ENCODE results near the gene TBC1D8.
A peak's percentile ranks its signal among the peaks of the same experiment; 100 is the strongest.

Gene TBC1D8

DNA sequence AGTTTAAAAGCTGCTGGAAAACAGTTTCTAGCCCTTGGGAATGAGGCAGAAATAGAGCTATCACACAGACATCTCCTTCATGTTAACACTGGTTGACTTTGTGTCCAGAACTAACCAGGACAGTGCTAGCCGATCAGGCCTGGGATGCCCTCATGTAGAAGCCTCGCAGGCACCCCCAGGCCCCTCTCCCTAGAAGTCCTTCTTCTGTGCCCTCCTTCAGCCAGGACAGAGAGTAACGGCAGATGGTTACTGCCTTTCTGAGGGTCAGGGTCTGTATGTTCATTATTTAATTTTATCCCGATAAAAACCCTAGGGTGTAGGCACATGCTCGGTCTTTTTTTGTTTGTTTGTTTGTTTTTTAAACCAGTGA lies 159.8 kb downstream of the TBC1D8 start:
- DNase-seq, result no peak

- DNase-seq, result peak; percentile 2
Observed at GRCh38 chr2:100990650-100991403, 160.4 kb downstream of the TBC1D8 start.

GRCh38 chr2:100990166-100990565 lies 161.0 kb downstream of the TBC1D8 start:
- DNase-seq, result peak; percentile 42

GRCh38 chr2:100989666-100990065 lies 161.5 kb downstream of the TBC1D8 start:
- DNase-seq, result no peak

DNA sequence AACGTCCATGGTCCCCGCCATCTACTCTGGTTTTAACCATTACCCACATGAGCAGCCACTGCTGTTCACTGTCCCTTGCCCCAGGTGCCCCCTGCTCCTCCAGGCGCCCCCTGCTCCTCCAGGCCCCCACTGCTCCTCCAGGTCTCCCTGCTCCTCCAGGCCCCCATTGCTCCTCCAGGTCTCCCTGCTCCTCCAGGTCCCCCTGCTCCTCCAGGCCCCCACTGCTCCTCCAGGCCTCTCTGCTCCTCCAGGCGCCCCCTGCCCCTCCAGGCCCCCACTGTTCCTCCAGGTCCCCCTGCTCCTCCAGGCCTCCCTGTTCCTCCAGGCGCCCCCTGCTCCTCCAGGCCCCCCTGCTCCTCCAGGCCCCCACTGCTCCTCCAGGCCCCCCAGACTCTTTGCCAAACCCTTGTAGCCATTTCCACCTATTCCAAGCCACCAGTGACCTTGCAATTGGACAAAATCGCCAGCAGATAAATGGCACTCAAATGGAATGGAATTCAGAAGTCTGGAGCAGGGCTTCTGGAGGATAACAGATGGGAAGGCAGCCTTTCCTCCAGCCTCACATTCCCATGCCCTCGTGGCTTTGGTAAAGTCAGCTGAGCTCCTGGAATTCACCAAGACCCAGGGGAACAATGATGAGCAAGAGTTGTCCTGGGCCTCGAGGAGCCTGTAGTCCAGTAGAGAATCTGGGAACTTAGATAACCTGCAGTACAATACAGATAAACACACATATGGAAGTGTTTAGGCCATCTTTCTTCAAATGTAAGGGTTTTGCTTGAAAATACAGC lies 162.4 kb downstream of the TBC1D8 start:
- no peak for DNase-seq

DNA sequence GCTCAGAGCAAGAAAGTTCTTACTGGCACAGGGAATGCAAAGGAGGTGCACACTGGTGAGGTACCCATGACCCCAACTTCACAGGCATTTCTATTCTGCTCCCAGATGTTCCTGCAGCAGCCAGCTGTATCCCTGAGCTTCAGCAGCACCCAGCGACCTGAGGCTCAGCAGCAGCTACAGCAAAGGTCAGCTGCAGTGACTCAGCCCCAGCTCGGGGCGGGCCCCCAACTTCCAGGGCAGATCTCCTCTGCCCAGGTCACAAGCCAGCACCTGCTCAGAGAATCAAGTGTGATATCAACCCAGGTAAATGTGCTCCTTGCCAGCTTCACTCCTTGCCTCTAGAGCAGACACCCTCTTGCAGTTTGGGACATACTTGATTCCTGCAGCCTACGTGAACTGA lies 163.2 kb downstream of the TBC1D8 start:
- no peak for DNase-seq

- no peak for DNase-seq
Observed at GRCh38 chr2:100987536-100987935, 163.6 kb downstream of the TBC1D8 start.

GRCh38 chr2:100986157-100986556 lies 165.0 kb downstream of the TBC1D8 start:
- DNase-seq, result no peak

GRCh38 chr2:100984892-100985307 lies 166.3 kb downstream of the TBC1D8 start:
- DNase-seq, result peak; percentile 68

DNA sequence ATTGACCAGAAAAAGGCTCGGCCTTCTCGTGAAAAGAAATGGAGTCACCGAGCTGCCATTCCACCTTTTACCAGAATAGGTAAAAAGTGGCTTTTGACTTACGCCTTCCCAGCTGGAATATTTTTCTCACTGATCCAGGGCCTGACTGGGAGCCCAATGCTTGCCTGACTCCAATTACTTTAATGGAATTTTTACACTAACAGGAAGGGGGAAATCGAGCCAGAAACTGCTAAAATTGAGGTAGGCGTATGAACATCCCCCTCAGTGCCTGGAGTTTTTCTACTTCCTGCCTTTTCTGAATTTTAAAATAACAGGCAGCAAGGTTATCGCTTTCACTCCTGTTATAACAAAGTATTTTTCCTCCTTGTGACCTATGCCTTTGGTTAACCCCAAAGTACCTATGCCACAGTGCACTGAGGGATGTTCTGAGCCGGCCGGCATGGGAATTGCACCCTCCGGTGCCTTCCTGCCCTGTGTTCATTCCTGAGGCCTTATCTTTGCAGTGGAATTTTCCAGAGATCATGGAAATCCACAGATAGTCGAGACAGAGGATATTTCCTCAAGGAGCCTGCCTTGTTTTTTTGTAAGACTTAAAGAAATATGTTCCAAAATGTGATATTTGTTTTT lies 167.4 kb downstream of the TBC1D8 start:
- DNase-seq, result no peak

DNA sequence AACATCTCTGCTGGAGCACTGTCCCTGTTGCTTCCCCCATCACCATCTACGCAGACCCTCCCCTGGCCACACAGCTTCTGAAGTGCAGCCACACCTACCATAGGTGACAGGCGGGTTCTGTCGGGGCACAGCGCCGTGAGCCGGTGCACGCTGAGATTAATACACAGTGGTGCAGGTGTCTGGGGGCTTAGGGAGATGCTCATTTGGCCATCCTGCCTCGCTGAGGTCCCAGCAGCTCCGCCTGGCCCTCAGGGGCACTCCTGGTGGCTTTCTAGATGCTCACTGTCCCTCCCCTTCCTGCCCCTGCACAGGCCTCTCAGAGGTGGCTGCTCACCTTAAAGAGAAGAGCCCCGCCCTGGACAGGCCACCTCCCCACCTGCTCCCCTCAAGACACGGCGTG lies 168.0 kb downstream of the TBC1D8 start:
- no peak for DNase-seq

- DNase-seq, result no peak
Observed at GRCh38 chr2:100982431-100982861, 168.7 kb downstream of the TBC1D8 start.

DNA sequence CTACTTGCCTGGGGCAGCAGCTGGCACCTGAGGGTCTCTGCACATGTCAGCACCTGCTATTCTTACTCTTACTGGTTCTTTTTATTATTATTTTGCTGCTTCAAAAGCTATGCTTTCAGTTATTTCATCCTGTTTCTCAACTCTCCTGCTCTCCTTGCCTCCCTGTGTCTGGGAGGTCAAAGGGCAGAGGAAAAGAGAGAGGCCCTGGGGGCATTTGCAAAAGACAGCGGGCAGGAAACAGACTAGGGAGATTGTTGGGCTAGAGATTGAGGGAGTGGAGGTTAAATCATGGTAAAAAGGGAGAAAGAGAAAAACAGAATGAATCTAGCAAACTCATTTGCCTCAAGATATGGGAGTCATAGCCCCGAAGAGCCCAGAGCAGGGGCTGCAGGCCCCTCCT lies 170.2 kb downstream of the TBC1D8 start:
- no peak for DNase-seq

DNA sequence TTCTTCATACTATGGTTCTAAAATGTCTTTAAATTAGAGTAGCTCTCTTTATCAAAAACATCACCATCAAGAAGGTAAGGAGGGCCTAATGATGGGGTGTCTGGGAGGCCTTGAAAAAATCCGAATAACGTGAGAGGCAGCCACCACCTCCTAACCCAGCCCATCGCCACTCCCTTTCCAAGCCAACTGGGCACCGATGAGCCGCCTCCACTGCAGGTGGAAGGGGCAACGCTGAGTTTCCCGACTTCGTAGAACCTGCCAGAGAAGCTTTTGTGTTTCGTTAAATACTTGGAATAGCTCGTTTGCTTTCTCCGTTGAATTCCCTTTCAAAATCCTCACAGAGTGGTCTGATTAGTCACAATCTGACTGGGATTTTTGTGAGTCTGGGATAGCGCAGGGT lies 171.1 kb downstream of the TBC1D8 start:
- no peak for DNase-seq

DNA sequence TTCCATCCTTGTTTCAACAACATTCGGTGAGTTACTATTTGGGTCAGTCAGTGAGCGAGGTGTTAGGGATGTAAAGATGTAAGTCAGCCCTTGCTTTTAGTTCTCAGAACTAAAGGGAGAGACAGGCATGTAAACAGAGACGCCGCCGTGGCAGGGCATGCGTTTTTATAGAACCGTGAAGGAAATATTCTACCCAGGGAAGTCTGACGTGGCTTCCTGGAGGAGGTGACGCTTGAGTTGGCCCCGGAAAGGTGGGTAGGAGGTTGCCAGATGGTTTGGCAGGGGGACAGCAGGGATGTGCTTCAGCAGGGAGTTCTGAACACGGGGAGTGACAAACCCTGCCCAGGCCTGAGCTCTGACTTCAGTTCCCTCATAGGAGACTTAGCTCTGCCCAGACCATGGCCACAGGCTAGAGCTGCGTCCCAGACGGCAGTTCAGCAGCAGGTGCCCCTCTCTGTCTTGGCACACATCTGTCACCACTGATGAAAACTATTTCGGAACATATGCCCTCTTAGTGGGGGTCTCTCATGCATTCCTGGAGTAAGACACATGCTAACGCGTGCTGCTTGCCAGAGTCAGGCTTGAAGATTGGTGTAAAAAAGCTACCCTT lies 172.5 kb downstream of the TBC1D8 start:
- peak; percentile 4 for DNase-seq

DNA sequence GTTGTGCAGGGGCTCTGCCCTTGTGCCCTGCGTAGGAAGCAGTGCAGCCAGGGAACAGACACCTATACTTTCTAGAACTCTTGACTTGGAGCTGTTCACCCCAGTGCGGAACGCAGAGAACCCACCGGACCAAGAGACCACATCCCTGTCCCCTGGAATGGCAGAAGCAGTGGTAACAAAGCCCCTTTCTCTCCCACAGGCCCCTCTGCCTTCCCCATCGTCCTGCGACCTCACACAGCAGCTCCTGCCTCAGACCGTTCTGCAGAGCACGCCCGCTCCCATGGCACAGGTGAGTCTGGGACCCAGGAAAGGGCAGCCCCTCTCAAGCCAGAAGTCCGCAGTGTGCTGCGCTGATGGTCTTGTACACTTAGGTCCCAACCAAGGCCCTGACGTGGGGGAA lies 173.7 kb downstream of the TBC1D8 start:
- DNase-seq, result no peak

DNA sequence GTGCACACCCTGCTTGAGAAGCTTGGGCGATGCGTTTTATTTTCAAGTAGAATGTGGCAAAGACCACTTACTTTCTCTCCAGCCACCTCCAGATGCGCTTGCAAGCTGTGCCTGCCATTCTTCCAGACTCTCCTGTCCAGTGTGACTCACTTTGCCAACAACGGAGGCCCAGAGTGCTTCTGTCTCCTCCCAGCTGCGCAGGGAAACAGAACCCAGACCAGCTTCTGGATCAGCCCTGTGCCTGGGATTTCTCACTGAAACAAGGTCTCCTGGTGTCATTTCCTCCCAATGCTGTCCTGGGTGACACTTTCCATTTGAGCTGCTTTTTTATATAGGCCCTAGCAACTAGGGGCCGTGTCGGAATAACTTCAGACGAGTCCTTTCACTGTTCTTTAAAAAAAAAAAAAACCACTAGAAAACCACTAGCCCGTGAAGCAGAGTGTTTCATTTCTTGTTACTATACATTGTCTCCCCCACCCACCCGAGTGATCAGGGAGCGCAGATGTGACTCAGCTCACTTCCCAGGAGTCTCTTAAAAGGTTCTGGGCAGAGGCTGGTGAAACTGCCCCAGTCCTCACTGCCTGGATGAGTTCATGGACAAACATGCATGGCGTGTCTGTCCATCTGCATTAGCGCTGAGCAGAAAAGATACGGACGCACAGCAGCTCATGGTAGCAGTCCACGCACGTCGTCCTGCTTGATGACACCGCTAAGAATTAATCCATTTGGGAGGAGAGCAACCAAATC lies 174.4 kb downstream of the TBC1D8 start:
- DNase-seq, result no peak

GRCh38 chr2:100976061-100976460 lies 175.1 kb downstream of the TBC1D8 start:
- DNase-seq, result no peak

DNA sequence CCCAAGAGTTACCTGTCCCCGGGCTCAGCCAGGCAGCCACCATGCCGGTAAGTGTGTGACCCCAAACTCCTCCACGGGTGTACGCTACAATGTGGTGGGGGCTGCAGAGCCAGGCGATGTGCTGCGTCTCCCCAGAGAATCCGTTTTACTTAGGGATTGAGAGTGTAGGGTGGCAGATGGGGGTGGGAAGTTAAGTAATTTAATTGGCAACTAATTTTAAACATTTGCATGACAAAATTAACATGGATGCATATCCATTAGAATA lies 175.7 kb downstream of the TBC1D8 start:
- DNase-seq, result no peak

- no peak for DNase-seq
Observed at GRCh38 chr2:100974712-100975520, 176.3 kb downstream of the TBC1D8 start.

- DNase-seq, result peak; percentile 1
Observed at GRCh38 chr2:100972452-100972851, 178.7 kb downstream of the TBC1D8 start.

DNA sequence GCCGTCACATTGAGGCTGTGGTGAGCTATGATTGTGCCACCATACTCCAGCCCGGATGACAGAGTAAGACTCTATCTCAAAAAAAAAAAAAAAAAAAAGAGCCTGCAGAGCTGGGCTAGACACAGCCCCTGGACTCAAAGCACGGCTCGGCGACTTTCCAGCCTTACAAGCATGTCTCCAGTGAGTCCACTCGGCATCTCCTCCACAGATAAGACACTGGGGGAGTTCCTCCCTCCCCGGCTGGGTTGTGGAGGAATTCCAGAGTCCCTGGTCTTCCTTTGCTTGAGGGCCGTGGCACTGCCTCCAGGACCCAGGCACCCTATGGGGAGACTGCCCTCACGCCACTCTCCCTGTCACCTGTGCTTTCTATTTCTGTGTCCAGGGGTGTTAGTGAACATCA lies 180.0 kb downstream of the TBC1D8 start:
- DNase-seq, result no peak
